ENCODE measurements around the gene COL11A2. TPM values are rescaled to one million over a fixed set of nuclear protein-coding genes. Genes with fewer than 3 reads are reported as not detected.

COL11A2 gene
- polyA plus RNA-seq, 1 donor = 5.3 TPM

GRCh38 chr6:33181141-33181540 lies 11.1 kb downstream of the COL11A2 start:
- Histone ChIP-seq H3K4me3 (ENCODE audit: low read length) (no peak overlapping the region), H3K36me3 (ENCODE audit: control insufficient read depth, insufficient read depth, low read length) (no peaks in the 10 kb centered on the region), H3K9me3 (ENCODE audit: control insufficient read depth, low read depth, low read length) (no peaks in the 10 kb centered on the region), H3K4me1 (ENCODE audit: control insufficient read depth, insufficient read depth, low read length) (no peaks in the 10 kb centered on the region), H3K27ac (ENCODE audit: low read length) (no peak overlapping the region), H3K27me3 (ENCODE audit: control insufficient read depth, insufficient read depth, low read length) (peaks cover 5% of the 10 kb centered on the region)
- DNase-seq = no peak
- no CpG with 5 or more reads among the region's 7 CpGs for WGBS (ENCODE audit: insufficient coverage, low lambda C conversion rate)

GRCh38 chr6:33178755-33179475 lies 13.4 kb downstream of the COL11A2 start:
- no peak overlapping the region for H3K27ac ChIP-seq (ENCODE audit: low read length)
- no CpG with 5 or more reads among the region's 10 CpGs for WGBS (ENCODE audit: insufficient coverage, low lambda C conversion rate)

DNA sequence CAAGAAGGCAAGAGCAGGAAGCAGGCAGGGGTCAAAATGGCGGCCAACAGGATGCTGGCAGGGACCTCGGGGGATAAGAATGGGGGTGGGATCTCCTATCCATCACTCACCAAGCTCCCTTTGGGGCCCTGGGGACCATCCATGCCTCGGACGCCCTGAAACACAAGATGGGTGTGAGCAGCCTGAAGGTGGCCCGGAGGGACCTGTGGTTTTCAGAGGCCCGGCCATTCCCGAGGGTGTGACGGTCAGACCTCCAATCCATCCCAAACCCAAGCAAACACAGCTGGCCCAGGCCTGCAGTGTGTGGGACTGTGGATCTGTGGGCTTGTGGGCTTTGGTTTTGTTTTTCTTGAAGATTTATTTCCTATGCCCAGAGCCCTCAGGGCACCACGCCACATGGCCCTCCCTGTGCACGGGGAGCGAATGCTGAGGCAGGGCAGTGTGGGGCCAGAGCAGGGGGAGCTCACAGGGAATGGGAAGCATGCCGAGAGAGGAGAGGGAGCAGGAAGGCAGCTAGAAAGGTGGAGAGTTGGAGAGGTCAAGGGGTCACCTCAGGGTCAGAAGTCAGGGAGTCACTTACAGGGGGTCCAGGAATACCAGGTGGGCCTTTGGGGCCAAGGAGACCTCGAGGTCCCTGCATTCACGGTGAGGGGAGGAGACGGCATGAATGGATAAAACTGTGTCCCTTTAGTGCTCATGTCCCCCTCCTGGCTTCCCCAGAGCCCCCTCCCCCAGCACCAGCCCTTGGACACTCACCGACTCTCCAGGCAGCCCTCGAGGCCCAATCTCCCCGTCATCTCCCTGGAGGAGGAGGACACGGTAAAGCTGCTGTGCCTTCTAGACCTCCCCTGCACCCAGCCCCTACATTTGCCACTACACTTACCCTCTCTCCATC lies 14.5 kb downstream of the COL11A2 start:
- WGBS (ENCODE audit: insufficient coverage, low lambda C conversion rate) = no CpG with 5 or more reads among the region's 19 CpGs
- Histone ChIP-seq H3K27ac (ENCODE audit: low read length) (no peak overlapping the region), H3K27me3 (ENCODE audit: control insufficient read depth, insufficient read depth, low read length) (no peaks in the 10 kb centered on the region), H3K4me3 (ENCODE audit: low read length) (no peak overlapping the region), H3K4me1 (ENCODE audit: control insufficient read depth, insufficient read depth, low read length) (peaks cover 15% of the 10 kb centered on the region), H3K9me3 (ENCODE audit: control insufficient read depth, low read depth, low read length) (no peaks in the 10 kb centered on the region), H3K36me3 (ENCODE audit: control insufficient read depth, insufficient read depth, low read length) (no peaks in the 10 kb centered on the region)
- DNase-seq = no peak

More at GRCh38 chr6:33178755-33179475, 13.4 kb downstream of the COL11A2 start:
- no peaks in the 10 kb centered on the region for H3K9me3 ChIP-seq (ENCODE audit: control insufficient read depth, low read depth, low read length)
- peaks cover 4% of the 10 kb centered on the region for H3K4me1 ChIP-seq (ENCODE audit: control insufficient read depth, insufficient read depth, low read length)
- no peak overlapping the region for H3K4me3 ChIP-seq (ENCODE audit: low read length)
- no peaks in the 10 kb centered on the region for H3K27me3 ChIP-seq (ENCODE audit: control insufficient read depth, insufficient read depth, low read length)
- H3K36me3 ChIP-seq (ENCODE audit: control insufficient read depth, insufficient read depth, low read length) = no peaks in the 10 kb centered on the region
- no peak for DNase-seq

GRCh38 chr6:33176906-33177305 lies 15.4 kb downstream of the COL11A2 start:
- H3K27me3 ChIP-seq (ENCODE audit: control insufficient read depth, insufficient read depth, low read length) = no peaks in the 10 kb centered on the region
- H3K4me3 ChIP-seq (ENCODE audit: low read length) = no peak overlapping the region
- H3K27ac ChIP-seq (ENCODE audit: low read length) = no peak overlapping the region
- H3K4me1 ChIP-seq (ENCODE audit: control insufficient read depth, insufficient read depth, low read length) = peaks cover 23% of the 10 kb centered on the region
- H3K36me3 ChIP-seq (ENCODE audit: control insufficient read depth, insufficient read depth, low read length) = no peaks in the 10 kb centered on the region
- H3K9me3 ChIP-seq (ENCODE audit: control insufficient read depth, low read depth, low read length) = no peaks in the 10 kb centered on the region
- no CpG with 5 or more reads among the region's 7 CpGs for WGBS (ENCODE audit: insufficient coverage, low lambda C conversion rate)
- no peak for DNase-seq

DNA sequence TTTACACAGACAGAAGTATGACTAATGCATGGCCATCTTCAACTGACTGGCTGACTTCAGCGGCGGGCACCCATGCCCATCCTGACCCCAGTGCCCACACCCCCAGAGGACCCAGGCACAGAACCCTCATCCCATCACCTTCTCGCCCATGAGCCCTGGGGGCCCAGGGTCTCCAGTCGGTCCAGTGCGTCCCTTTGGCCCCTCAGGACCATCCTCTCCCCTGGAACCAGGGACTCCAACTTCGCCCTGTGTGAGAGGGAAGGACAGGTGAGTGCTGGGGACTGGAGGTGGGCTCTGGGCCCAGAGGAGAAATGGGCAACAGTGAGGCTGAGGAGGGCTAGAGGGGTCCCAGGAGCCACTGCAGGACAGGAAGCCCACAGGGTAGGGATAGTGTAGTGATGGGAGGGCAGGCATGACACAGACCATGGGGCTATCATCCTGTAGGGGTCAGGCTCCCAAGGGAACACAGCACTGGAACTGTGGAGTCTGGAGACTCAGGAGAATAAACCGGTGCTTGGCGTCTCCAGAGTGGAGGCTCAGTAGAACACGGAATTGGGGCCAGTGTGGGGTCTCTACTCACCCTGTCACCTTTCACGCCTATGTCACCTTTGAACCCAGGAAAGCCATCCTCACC lies 16.7 kb downstream of the COL11A2 start:
- no peaks in the 10 kb centered on the region for H3K9me3 ChIP-seq (ENCODE audit: control insufficient read depth, low read depth, low read length)
- no peaks in the 10 kb centered on the region for H3K36me3 ChIP-seq (ENCODE audit: control insufficient read depth, insufficient read depth, low read length)
- WGBS (ENCODE audit: insufficient coverage, low lambda C conversion rate) = no CpG with 5 or more reads among the region's 10 CpGs
- DNase-seq = no peak
- H3K27me3 ChIP-seq (ENCODE audit: control insufficient read depth, insufficient read depth, low read length) = no peaks in the 10 kb centered on the region
- H3K4me3 ChIP-seq (ENCODE audit: low read length) = no peak overlapping the region
- peaks cover 24% of the 10 kb centered on the region for H3K4me1 ChIP-seq (ENCODE audit: control insufficient read depth, insufficient read depth, low read length)
- no peak overlapping the region for H3K27ac ChIP-seq (ENCODE audit: low read length)

- no peaks in the 10 kb centered on the region for H3K36me3 ChIP-seq (ENCODE audit: control insufficient read depth, insufficient read depth, low read length)
- H3K4me1 ChIP-seq (ENCODE audit: control insufficient read depth, insufficient read depth, low read length) = peaks cover 24% of the 10 kb centered on the region
- no peak for DNase-seq
- WGBS (ENCODE audit: insufficient coverage, low lambda C conversion rate) = no CpG with 5 or more reads among the region's 4 CpGs
- no peaks in the 10 kb centered on the region for H3K27me3 ChIP-seq (ENCODE audit: control insufficient read depth, insufficient read depth, low read length)
- H3K27ac ChIP-seq (ENCODE audit: low read length) = no peak overlapping the region
- no peaks in the 10 kb centered on the region for H3K9me3 ChIP-seq (ENCODE audit: control insufficient read depth, low read depth, low read length)
- no peak overlapping the region for H3K4me3 ChIP-seq (ENCODE audit: low read length)
These were observed 17.5 kb downstream of the COL11A2 start for GRCh38 chr6:33174784-33175183.

DNA sequence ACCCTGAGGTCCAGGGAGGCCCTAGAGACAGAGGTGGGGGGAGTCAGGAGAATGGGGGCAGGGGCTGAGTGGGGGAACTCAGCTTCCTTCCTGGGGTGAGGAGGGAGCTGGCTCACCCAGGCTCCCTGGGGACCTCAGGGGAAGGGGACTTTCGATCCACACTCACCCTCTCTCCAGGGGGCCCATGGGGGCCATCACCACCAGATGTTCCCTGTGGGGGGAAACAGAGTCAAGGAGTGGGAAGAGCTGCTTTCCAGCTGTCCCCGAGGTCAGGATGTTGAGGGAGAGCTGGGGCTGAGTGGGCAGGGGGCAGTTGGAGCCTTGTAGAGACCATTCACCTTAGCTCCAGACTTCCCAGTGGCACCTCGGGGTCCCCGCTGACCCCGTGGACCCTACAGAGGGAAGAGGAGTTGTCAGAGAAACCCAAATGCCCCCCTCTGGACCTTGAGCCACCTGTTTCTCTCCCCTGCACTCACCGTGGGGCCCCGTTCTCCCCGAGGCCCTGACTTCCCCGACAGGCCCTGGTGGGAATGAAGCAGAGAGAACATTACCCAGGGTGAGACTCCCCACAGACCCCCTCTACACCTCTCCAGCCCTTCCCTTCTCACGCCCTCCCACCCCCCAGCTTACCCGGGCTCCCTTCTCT lies 18.6 kb downstream of the COL11A2 start:
- Histone ChIP-seq H3K4me1 (ENCODE audit: control insufficient read depth, insufficient read depth, low read length) (peaks cover 24% of the 10 kb centered on the region), H3K4me3 (ENCODE audit: low read length) (no peak overlapping the region), H3K9me3 (ENCODE audit: control insufficient read depth, low read depth, low read length) (no peaks in the 10 kb centered on the region), H3K27ac (ENCODE audit: low read length) (no peak overlapping the region), H3K36me3 (ENCODE audit: control insufficient read depth, insufficient read depth, low read length) (no peaks in the 10 kb centered on the region), H3K27me3 (ENCODE audit: control insufficient read depth, insufficient read depth, low read length) (no peaks in the 10 kb centered on the region)
- WGBS (ENCODE audit: insufficient coverage, low lambda C conversion rate) = no CpG with 5 or more reads among the region's 11 CpGs
- DNase-seq = peak in 1 of 2 donors; percentile 48

DNA sequence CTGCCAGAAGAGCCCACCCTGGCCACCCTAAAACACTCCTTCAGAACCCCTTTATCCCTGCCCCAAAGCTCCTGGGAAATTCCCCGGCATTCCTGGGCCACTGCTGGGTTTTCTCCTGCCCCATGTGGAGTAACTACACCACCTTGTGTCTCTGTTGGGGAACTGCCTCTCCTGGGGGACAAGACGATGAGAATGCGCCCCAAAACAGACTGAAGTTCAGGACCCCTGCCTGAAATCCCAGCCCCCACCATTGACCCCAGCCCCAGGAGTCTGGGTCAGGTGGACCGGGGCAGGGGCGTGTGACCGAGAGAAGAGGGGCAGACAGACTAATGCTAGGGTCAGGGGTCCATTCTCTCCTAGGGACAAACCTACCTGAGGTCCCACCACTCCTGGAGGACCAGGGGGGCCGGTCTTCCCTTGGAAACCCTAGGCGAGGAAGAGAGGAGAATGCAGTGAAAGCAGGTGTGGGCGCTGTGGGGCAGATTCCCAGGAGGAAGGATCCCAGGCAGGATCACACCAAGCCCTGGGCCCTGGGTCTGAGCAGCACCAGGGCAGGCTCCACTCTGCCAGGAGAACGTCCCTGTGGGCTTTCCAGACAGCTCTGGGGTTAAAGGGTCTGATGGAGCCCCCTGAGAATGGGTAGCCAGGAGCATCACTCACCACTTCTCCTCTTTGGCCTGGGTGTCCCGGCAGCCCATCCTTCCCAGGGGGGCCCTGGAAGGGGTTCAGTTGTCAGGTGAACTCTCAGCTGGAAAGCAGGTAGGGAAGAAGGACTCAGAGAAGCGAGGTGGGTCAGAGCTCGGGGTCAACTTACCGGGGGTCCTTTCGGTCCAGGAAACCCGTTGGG lies 19.4 kb downstream of the COL11A2 start:
- H3K36me3 ChIP-seq (ENCODE audit: control insufficient read depth, insufficient read depth, low read length) = no peaks in the 10 kb centered on the region
- WGBS (ENCODE audit: insufficient coverage, low lambda C conversion rate) = no CpG with 5 or more reads among the region's 16 CpGs
- no peak overlapping the region for H3K27ac ChIP-seq (ENCODE audit: low read length)
- no peak overlapping the region for H3K4me3 ChIP-seq (ENCODE audit: low read length)
- no peaks in the 10 kb centered on the region for H3K27me3 ChIP-seq (ENCODE audit: control insufficient read depth, insufficient read depth, low read length)
- no peak for DNase-seq
- H3K9me3 ChIP-seq (ENCODE audit: control insufficient read depth, low read depth, low read length) = no peaks in the 10 kb centered on the region
- peaks cover 24% of the 10 kb centered on the region for H3K4me1 ChIP-seq (ENCODE audit: control insufficient read depth, insufficient read depth, low read length)

DNA sequence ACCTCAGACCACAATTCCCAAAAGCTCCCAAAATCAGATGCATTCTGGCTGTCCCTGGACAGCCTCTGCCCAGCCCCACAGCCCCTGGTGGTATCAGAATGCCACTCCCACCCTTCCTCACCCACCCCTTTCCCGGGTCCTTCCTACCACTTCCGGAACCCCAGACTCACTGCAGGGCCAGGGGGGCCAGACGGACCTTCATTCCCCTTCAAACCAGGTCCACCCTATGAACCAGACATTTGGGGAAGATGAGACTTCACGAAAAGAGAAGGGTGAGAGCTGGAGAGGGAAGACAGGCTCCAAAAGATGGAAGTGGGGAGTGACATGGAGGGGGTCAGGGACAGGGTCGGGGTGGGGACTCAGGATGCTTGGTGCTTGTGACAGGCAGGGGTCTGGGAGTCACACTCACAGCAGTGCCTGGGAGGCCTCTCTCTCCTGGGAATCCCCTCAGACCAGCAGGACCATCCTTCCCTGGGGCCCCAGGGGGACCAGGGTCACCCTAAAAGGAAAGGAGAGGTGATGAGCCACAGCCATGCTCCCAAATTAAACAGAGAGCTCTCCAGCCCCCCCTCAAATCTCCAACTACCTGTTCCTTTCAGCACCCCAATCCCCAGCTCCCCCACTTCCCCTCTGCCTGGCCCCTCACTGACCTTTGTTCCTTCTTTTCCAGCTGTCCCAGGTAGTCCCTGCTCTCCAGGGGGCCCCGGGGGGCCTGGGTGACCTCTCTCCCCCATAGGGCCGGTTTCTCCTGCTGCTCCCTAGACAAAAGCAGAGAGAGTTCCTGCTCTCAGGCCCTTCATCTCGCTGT lies 20.2 kb downstream of the COL11A2 start:
- peak in 1 of 2 donors; percentile 50 for DNase-seq
- WGBS (ENCODE audit: insufficient coverage, low lambda C conversion rate) = no CpG with 5 or more reads among the region's 8 CpGs

More for the DNA sequence above, 20.2 kb downstream of the COL11A2 start:
- Histone ChIP-seq H3K4me3 (ENCODE audit: low read length) (no peak overlapping the region), H3K27me3 (ENCODE audit: control insufficient read depth, insufficient read depth, low read length) (no peaks in the 10 kb centered on the region), H3K36me3 (ENCODE audit: control insufficient read depth, insufficient read depth, low read length) (no peaks in the 10 kb centered on the region), H3K27ac (ENCODE audit: low read length) (no peak overlapping the region), H3K4me1 (ENCODE audit: control insufficient read depth, insufficient read depth, low read length) (peaks cover 24% of the 10 kb centered on the region), H3K9me3 (ENCODE audit: control insufficient read depth, low read depth, low read length) (no peaks in the 10 kb centered on the region)
